Lung (tissue), 12 donors: ENCODE data around the gene ACBD6. TPM values are rescaled to one million over a fixed set of nuclear protein-coding genes. Genes with fewer than 3 reads are reported as not detected.

Experiments
- ATAC-seq: fragments of 200-7000 bp; cut with Tn5 transposase; one replicate; pipeline ENCODE4 v1.9.1; 2020; ENCODE audit warnings: moderate number of reproducible peaks; ENCODE audit not compliant: insufficient read depth, low FRiP score
- DNase-seq, 3 donors: peaks; one replicate each; pipeline ENCODE4 v3.0.0-alpha.2; 2013 to 2017
- H3K27ac ChIP-seq, 2 donors: one replicate each; pipeline ENCODE4 v1.5.1; 2013; ENCODE audit warnings: mild to moderate bottlenecking in 2 of 2, moderate library complexity in 2 of 2, control low read depth in 1 of 2, inconsistent platforms in 1 of 2, low read depth in 1 of 2, low read length in 1 of 2
- H3K27me3 ChIP-seq, 3 donors: one replicate each; pipeline ENCODE4 v1.5.1; 2013; ENCODE audit warnings: low read length in 2 of 3; ENCODE audit not compliant: control insufficient read depth in 3 of 3, insufficient read depth in 3 of 3
- H3K36me3 ChIP-seq, 4 donors: one replicate each; pipeline ENCODE4 v1.5.1; 2013; ENCODE audit warnings: low read length in 4 of 4, mild to moderate bottlenecking in 1 of 4, moderate library complexity in 1 of 4; ENCODE audit not compliant: control insufficient read depth in 4 of 4, insufficient read depth in 4 of 4
- H3K4me1 ChIP-seq, 5 donors: one replicate each; pipeline ENCODE4 v1.5.1; 2013; ENCODE audit warnings: low read length in 5 of 5, mild to moderate bottlenecking in 2 of 5, moderate library complexity in 1 of 5; ENCODE audit not compliant: control insufficient read depth in 5 of 5, insufficient read depth in 5 of 5
- H3K4me3 ChIP-seq: one replicate; pipeline ENCODE4 v1.5.1; 2013; ENCODE audit warnings: mild to moderate bottlenecking, control low read depth, moderate library complexity
- H3K9ac ChIP-seq, 2 donors: one replicate each; pipeline ENCODE4 v1.5.1; 2013; ENCODE audit warnings: low read length in 2 of 2, control low read depth in 1 of 2; ENCODE audit not compliant: insufficient read depth in 1 of 2
- H3K9me3 ChIP-seq, 4 donors: one replicate each; pipeline ENCODE4 v1.5.1; 2013; ENCODE audit warnings: low read length in 3 of 4, mild to moderate bottlenecking in 1 of 4, moderate library complexity in 1 of 4; ENCODE audit not compliant: control insufficient read depth in 4 of 4, insufficient read depth in 3 of 4
- WGBS, 2 donors: extraction: QIAGEN DNeasy Blood & Tissue Kit; methylation state at CpG; one replicate each; pipeline ENCODE4 v1.1.7; 2013; 5-methylcytosine and 5-hydroxymethylcytosine counted together
- polyA plus RNA-seq, 2 donors: library from polyadenylated mRNA; stranded (reverse); fragments of 200-250 nt; gene quantifications; one replicate each; pipeline ENCODE4 v1.2.1, GENCODE V29; 2013
- total RNA-seq, 2 donors: library from RNA; depleted of rRNA in 1 of 2; stranded (reverse); fragments of >200 nt in 1 of 2; gene quantifications; one replicate each; pipeline ENCODE4 v1.2.1, GENCODE V29; 2014 to 2021
- TF ChIP-seq, protein P1 (sequence below): IDR thresholded peaks from 2 replicates; pipeline ENCODE4 v1.5.1; 2012; ENCODE audit warnings: mild to moderate bottlenecking; ENCODE audit errors: control extremely low read depth, extremely low read depth
- donor health status: control.
- donor health status: control.
- donor health status: Bipolar disorder and iron deficiency.
- donor health status: healthy.
- donor health status: DM: yes; HTN: yes; CAD: no.

ACBD6 gene
- total and polyA plus RNA-seq, 4 donors, result 28.1 to 53.3 (median 41.1) TPM

DNA sequence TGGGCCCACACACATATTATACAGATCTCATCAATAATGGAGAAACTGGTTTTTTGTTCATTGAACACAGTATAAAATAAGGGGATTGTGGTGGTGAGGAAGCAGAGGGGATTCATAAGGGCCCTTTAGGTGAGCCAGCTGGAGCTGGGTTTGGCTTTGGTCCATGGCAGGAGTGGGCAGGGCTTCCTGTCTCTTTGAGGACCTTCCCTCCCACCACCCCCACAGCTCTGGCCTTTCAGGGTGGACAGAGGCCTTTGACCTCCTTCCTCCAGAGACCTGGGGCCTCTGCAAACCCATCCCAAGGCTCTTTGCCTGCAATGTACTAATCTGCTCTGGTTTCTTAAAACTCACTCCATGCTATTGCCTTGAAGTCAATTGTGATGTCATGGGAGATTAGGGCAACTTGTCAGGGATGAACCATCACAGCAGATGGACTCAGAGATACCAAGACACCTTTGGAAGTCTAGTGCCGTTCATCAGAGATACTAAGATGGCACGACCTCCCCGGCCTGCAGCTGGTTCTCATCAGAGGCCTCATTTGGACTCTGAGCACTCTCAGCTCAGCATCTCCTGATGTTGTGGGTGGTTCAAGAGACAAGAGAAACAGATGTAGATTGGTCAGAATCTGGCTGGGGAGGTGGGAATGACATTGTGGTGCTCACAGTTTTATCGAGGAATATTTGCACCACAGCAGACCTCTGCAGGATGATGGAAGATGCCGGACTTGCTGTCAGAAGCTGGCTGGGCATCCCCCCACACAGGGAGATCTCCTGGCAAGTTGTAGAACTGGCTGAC, 234.4 kb downstream of the ACBD6 start:
- WGBS, 2 donors, result 74 to 82% methylated on average over 5 of the region's 5 CpGs
- TF ChIP-seq, protein P1, sequence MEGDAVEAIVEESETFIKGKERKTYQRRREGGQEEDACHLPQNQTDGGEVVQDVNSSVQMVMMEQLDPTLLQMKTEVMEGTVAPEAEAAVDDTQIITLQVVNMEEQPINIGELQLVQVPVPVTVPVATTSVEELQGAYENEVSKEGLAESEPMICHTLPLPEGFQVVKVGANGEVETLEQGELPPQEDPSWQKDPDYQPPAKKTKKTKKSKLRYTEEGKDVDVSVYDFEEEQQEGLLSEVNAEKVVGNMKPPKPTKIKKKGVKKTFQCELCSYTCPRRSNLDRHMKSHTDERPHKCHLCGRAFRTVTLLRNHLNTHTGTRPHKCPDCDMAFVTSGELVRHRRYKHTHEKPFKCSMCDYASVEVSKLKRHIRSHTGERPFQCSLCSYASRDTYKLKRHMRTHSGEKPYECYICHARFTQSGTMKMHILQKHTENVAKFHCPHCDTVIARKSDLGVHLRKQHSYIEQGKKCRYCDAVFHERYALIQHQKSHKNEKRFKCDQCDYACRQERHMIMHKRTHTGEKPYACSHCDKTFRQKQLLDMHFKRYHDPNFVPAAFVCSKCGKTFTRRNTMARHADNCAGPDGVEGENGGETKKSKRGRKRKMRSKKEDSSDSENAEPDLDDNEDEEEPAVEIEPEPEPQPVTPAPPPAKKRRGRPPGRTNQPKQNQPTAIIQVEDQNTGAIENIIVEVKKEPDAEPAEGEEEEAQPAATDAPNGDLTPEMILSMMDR, result no peak
- Histone ChIP-seq H3K4me1 (peaks cover 0 to 3% (median 0%) of the 10 kb centered on the region in 5 donors), H3K9ac (no peak overlapping the region), H3K9me3 (no peaks in the 10 kb centered on the region), H3K27ac (no peak overlapping the region), H3K36me3 (no peaks in the 10 kb centered on the region), H3K4me3 (no peak overlapping the region), H3K27me3 (peaks cover 0 to 6% (median under 1%) of the 10 kb centered on the region in 3 donors)
- no peak for DNase-seq
- no peak for ATAC-seq

DNA sequence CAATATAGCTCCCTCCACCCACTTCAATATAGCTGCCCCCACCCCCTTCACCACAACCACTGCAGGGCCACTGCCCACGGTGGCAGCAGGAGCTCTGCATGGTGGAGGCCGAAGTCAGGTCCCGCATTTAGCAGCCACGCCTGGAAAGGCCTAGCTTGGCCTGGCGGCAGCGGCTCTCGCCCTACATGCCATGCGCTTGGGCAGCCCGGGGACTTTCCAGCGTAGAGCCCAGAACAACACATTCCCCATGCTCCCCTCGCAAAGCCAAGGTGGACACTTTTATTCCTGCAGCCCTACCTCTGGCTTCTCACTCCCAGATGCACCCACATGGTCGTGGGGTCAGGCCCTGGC, 235.2 kb downstream of the ACBD6 start:
- Histone ChIP-seq H3K36me3 (no peaks in the 10 kb centered on the region), H3K4me3 (no peak overlapping the region), H3K27me3 (peaks cover 0 to 6% (median 4%) of the 10 kb centered on the region in 3 donors), H3K4me1 (peaks cover 0 to 3% (median 0%) of the 10 kb centered on the region in 5 donors), H3K9ac (no peak overlapping the region), H3K27ac (no peak overlapping the region), H3K9me3 (no peaks in the 10 kb centered on the region)
- DNase-seq (no peak), ATAC-seq (no peak)
- 94 to 97% methylated on average over 12 of the region's 12 CpGs for WGBS, 2 donors
- TF ChIP-seq, protein P1, result no peak

DNA sequence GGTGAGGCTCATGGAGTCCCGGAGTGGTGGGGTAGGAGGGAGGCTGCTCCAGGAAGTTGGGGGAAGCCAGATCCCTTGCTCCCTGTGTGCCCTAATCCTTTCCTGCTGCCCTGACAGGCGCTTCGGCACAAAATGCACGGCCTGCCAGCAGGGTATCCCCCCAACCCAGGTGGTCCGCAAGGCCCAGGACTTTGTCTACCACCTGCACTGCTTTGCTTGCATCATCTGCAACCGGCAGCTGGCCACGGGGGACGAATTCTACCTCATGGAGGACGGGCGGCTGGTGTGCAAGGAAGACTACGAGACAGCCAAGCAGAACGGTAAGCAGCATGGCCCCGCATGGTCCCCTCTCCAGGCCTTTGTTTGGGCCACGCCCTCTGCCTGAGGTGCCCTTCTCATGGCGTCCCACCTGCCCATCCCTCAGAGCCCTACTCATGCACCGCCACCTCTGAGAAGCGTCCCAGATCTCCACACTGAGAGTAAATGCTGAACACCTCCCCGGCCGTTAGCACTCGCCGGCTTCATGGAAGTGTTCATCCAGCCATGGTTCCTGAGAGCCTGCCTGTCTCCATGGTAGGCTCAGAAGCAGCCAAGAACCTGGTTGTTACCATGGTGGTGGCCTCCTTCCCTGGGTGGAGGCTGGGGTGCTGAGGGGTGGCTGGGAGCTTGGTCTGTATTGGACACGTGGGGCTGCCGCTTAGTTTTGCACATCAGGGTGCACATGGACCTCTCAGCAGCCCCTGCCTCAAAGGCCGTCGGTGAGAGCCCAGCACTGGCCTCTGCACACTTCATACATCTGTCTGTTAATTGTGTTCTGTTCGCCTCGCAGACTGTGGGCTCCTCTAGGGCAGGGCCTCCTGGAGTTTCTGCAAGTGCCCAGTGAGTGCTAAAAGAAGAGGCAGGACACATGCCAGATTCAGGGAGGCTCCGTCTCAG, 235.8 kb downstream of the ACBD6 start:
- Histone ChIP-seq H3K9ac (no peak overlapping the region), H3K36me3 (no peaks in the 10 kb centered on the region), H3K27ac (no peak overlapping the region), H3K9me3 (no peaks in the 10 kb centered on the region), H3K27me3 (peaks cover 0 to 7% (median 6%) of the 10 kb centered on the region in 3 donors), H3K4me3 (no peak overlapping the region), H3K4me1 (peaks cover 0 to 3% (median 0%) of the 10 kb centered on the region in 5 donors)
- 86 to 92% methylated on average over 28 of the region's 28 CpGs for WGBS, 2 donors
- DNase-seq (no peak), ATAC-seq (no peak)
- TF ChIP-seq, protein P1, result no peak
